Parathyroid adenoma (tissue), 2 donors: Measurements from ENCODE around the gene FRAS1.

Source experiments
- H2AFZ ChIP-seq: fragments of 300-600 bp; sonication (generic); one replicate; pipeline ENCODE4 v1.7.0; 2017; ENCODE audit warnings: antibody characterized with exemption, mild to moderate bottlenecking
- H3K27ac ChIP-seq: fragments of 300-600 bp; sonication (generic); one replicate; pipeline ENCODE4 v1.7.0; 2017
- H3K27me3 ChIP-seq: fragments of 300-600 bp; sonication (generic); one replicate; pipeline ENCODE4 v1.7.0; 2017; ENCODE audit warnings: low read length; ENCODE audit not compliant: control insufficient read depth, insufficient read depth
- H3K36me3 ChIP-seq: fragments of 300-600 bp; sonication (generic); one replicate; pipeline ENCODE4 v1.7.0; 2017; ENCODE audit warnings: low read length; ENCODE audit not compliant: control insufficient read depth, insufficient read depth
- H3K4me1 ChIP-seq: fragments of 300-600 bp; sonication (generic); one replicate; pipeline ENCODE4 v1.7.0; 2017; ENCODE audit warnings: control low read depth
- H3K4me2 ChIP-seq: fragments of 300-600 bp; sonication (generic); one replicate; pipeline ENCODE4 v1.7.0; 2017; ENCODE audit warnings: low read length
- H3K4me3 ChIP-seq: fragments of 300-600 bp; sonication (generic); one replicate; pipeline ENCODE4 v1.7.0; 2017; ENCODE audit warnings: low read depth, low read length
- H3K79me2 ChIP-seq: fragments of 300-600 bp; sonication (generic); one replicate; pipeline ENCODE4 v1.7.0; 2017; ENCODE audit warnings: control low read depth
- H3K9ac ChIP-seq: fragments of 300-600 bp; sonication (generic); one replicate; pipeline ENCODE4 v1.7.0; 2017; ENCODE audit warnings: mild to moderate bottlenecking
- H3K9me3 ChIP-seq: fragments of 300-600 bp; sonication (generic); one replicate; pipeline ENCODE4 v1.7.0; 2017; ENCODE audit warnings: low read length; ENCODE audit not compliant: control insufficient read depth
- TF ChIP-seq, protein P1 (sequence below): fragments of 300-600 bp; sonication (generic); IDR thresholded peaks from one replicate; pipeline ENCODE4 v1.7.0; 2017; ENCODE audit warnings: antibody characterized with exemption, mild to moderate bottlenecking
- donor health status: primary hyperparathyroidism.

FRAS1 gene

DNA sequence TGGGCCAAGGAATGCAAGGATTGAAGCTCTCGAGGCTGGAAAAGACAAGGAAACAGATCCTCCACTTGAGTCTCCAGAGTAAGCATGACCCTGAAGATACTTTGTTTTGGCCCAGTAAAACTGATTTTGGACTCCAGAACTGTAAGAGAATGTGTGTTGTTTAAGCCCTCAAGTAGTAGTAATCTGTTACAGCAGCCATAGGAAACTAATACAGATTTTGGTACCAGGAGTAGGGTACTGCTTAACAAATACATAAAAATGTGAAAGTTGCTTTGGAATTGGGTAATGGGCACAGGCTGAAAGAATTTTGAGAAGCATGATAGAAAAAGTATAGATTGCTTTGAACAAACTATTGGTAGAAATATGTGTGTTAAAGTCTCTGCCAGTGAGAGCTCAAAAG is 17.4 kb upstream of the FRAS1 start:
- TF ChIP-seq, protein P1, sequence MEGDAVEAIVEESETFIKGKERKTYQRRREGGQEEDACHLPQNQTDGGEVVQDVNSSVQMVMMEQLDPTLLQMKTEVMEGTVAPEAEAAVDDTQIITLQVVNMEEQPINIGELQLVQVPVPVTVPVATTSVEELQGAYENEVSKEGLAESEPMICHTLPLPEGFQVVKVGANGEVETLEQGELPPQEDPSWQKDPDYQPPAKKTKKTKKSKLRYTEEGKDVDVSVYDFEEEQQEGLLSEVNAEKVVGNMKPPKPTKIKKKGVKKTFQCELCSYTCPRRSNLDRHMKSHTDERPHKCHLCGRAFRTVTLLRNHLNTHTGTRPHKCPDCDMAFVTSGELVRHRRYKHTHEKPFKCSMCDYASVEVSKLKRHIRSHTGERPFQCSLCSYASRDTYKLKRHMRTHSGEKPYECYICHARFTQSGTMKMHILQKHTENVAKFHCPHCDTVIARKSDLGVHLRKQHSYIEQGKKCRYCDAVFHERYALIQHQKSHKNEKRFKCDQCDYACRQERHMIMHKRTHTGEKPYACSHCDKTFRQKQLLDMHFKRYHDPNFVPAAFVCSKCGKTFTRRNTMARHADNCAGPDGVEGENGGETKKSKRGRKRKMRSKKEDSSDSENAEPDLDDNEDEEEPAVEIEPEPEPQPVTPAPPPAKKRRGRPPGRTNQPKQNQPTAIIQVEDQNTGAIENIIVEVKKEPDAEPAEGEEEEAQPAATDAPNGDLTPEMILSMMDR = no peak
- Histone ChIP-seq H2AFZ (no peak overlapping the region), H3K27ac (no peak overlapping the region), H3K4me1 (no peaks in the 10 kb centered on the region), H3K36me3 (no peaks in the 10 kb centered on the region), H3K27me3 (no peaks in the 10 kb centered on the region), H3K4me3 (no peak overlapping the region), H3K9me3 (peaks cover 6% of the 10 kb centered on the region), H3K9ac (no peak overlapping the region), H3K79me2 (no peaks in the 10 kb centered on the region), H3K4me2 (no peak overlapping the region)

DNA sequence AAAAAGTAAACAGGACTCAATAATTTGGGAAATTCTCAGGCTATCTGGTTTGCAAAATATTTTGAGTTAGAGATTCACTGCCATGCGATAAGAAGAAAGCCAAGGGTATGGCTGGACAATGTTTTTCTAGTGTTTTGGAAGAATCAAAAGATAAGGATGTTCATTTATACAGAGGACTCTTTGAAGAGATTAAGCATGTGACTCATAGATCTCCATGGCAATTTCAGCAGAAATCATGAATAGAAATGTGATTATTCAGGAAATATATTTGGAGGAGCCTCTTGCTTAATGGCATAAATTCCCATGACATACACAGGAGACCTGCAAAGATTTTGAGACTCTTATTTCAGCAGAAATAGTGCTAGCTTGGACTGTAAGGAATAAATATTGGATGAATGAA is 16.7 kb upstream of the FRAS1 start:
- Histone ChIP-seq H3K4me2 (no peak overlapping the region), H3K79me2 (no peaks in the 10 kb centered on the region), H2AFZ (no peak overlapping the region), H3K9me3 (peaks cover 6% of the 10 kb centered on the region), H3K27me3 (no peaks in the 10 kb centered on the region), H3K4me3 (no peak overlapping the region), H3K4me1 (no peaks in the 10 kb centered on the region), H3K9ac (no peak overlapping the region), H3K27ac (no peak overlapping the region), H3K36me3 (no peaks in the 10 kb centered on the region)
- TF ChIP-seq, protein P1 = no peak

DNA sequence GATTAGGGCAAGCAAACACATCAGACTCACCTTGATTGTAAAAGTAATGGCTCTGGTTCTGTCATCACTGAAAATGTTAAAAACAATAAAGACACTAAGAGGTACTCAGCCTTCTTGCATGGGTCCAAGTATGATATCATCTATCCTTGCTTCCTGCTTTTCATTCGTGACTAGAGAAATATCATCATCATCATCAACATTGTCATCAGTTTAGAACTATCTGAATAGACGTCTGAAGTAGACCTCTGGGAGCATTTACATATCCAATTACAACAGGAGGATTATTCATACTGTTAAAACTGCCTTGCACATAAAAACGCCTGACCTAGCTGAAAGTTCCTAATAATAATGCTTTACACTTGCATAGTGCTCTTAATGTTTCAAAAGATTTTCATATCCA is 9.8 kb upstream of the FRAS1 start:
- Histone ChIP-seq H3K27me3 (no peaks in the 10 kb centered on the region), H3K4me1 (no peaks in the 10 kb centered on the region), H3K4me2 (no peak overlapping the region), H2AFZ (no peak overlapping the region), H3K9ac (no peak overlapping the region), H3K9me3 (no peaks in the 10 kb centered on the region), H3K79me2 (no peaks in the 10 kb centered on the region), H3K36me3 (no peaks in the 10 kb centered on the region), H3K27ac (no peak overlapping the region), H3K4me3 (no peak overlapping the region)
- TF ChIP-seq, protein P1 = no peak

DNA sequence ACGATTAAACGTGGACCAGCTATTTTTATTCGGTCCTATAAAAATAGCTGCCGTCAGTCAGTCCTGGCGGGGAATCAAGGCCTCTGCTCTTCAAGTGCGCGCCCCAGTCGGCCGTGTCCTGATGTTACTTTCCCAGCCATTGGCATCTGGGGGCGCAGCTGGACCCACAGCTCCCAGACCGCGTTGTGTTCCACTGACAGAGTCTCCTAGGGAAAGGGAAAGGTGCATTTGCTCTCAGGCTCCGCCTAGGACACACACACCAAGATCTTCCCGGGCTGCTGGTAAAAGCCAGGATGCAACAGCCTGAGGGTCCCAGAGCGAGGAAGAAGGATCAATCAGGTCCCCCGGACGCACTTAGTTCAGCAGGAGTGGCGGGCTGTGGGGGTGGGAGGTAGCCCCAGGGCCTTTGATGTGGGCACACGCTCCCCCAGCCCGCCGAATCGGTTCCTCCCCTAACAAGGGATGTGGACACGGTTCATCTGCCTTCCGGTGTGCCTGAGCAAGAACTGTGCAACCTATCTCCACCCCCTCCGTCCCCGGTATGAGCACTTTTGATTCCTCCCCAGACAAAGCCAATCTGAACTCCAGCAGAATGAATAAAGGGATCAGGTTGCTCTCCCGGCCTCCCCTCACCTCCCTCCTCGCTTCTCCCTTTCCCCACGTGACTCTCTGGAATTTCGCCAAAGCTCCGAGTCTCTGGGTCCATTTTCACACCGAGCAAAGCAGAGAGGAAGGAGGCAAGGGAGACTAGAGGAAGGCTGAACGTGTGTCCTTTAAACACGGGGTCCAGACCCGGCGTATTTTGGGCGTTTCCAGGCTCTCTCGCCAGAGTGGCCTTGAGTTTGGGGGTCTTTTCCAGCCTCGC is 626 bp upstream of the FRAS1 start:
- H3K36me3 ChIP-seq = no peaks in the 10 kb centered on the region
- H3K9ac ChIP-seq = no peak overlapping the region
- no peaks in the 10 kb centered on the region for H3K9me3 ChIP-seq
- H3K27me3 ChIP-seq = no peaks in the 10 kb centered on the region
- TF ChIP-seq, protein P1 = peak; percentile 5
- H3K27ac ChIP-seq = peak overlapping the region; percentile 61
- H2AFZ ChIP-seq = peak overlapping the region; percentile 81
- H3K79me2 ChIP-seq = no peaks in the 10 kb centered on the region
- H3K4me1 ChIP-seq = no peaks in the 10 kb centered on the region
- peak overlapping the region; percentile 98 for H3K4me2 ChIP-seq
- H3K4me3 ChIP-seq = peak overlapping the region; percentile 80
